ENCODE results near the gene DPEP2. TPM values are rescaled to one million over a fixed set of nuclear protein-coding genes. Genes with fewer than 3 reads are reported as not detected.

The DPEP2 gene
- total RNA-seq, 2 donors from 2014 or later: 2.2 to 2.3 TPM

DNA sequence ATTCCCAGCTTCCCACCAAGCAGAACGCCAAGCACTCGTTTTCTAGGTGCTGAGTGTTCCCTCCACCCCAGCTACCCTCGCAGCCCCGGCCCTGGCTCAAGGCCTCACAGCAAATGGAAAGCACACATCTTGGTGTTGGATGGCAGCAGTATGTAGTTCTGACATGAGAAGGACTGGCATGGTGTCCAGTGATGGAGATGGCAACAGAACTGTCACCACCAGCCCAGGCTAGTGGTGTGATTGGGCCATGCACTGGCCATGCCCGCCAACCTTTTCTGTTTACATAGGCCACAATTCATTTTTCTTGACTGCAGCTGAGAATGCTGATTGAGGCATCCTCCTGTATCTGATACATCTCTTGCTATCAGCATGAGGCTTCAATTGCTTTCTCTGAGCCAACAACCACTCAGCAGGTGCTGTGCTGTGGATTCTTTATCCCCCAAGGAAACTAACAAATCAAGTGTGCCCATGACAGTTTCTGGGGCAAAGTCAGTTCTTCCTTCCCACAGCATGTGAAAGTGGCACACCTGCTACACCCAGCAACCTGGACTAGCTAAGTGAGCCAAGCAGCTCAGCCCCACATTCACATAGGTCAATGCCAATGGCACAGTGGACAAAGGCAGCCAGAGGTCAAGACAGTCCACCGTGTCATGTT is 34.7 kb downstream of the DPEP2 start:
- Mint-ChIP-seq H3K27me3 (no peaks in the 10 kb centered on the region), H3K4me1 (ENCODE audit: low read depth in 2 of 2) (peaks cover 17 to 18% of the 10 kb centered on the region in 2 donors), H3K9me3 (no peaks in the 10 kb centered on the region), H3K36me3 (peaks cover 6% of the 10 kb centered on the region), H3K27ac (no peak overlapping the region), H3K4me3 (no peak overlapping the region)
- no peak for ATAC-seq
- no peak for DNase-seq (ENCODE audit: low spot score)

DNA sequence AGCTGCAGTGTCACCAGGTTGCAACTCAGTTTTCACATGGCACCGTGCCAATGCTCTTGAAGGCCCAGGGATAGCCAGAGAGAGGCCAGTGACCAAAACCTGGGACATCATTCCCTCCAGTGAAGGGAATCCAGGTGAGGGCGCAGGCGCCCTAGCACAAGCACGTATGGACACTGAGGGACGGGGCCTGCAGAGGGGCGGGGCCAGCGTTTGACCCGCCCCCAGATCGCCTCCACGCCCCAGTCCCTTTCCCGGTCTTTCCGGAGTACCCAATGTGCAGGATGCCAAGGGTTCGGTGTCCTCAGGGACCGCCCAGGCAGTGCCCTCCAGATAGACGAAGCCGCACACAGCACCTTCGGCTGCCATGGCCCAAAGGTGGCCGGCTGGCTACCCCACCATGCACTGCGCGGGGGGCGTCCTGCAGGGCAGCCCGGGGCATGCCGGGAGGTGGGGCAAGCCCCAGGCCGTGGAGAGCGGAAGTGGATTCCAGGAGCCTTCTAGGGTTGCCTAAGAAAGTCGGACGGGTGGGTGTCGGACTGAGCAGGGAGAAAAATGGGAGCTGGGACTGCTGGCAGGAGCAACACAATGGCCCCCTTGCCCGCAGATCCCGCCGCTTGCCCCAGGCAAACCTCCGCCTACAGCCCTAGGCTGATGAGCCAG is 35.5 kb downstream of the DPEP2 start:
- H3K4me3 Mint-ChIP-seq: no peak overlapping the region
- H3K27ac Mint-ChIP-seq: no peak overlapping the region
- peaks cover 11 to 13% of the 10 kb centered on the region in 2 donors for H3K4me1 Mint-ChIP-seq (ENCODE audit: low read depth in 2 of 2)
- H3K27me3 Mint-ChIP-seq: no peaks in the 10 kb centered on the region
- DNase-seq (ENCODE audit: low spot score): no peak
- H3K9me3 Mint-ChIP-seq: no peaks in the 10 kb centered on the region
- H3K36me3 Mint-ChIP-seq: peaks cover 6% of the 10 kb centered on the region
- ATAC-seq: no peak

DNA sequence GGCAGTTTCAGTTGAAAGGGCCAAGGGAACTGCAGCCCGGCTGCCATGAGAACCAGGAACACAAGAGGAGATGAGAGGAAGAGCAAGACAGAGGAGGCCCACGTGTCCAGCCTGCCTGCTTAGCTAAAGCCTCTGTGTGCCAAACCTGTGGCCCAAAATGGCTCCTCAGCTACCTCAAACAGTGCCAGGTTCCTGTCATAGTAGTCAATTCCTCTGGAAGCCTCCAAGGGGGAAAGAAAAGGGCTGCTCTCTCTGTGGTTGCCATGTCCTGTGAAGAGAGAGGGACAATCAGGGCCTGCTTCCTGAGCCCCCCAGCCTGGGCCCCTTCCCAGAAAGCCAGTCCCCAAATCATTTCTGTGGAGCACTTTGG is 36.0 kb downstream of the DPEP2 start:
- DNase-seq (ENCODE audit: low spot score) (no peak), ATAC-seq (no peak)
- no peak overlapping the region for H3K27ac Mint-ChIP-seq
- no peak overlapping the region for H3K4me3 Mint-ChIP-seq
- H3K27me3 Mint-ChIP-seq: no peaks in the 10 kb centered on the region
- peaks cover 11 to 13% of the 10 kb centered on the region in 2 donors for H3K4me1 Mint-ChIP-seq (ENCODE audit: low read depth in 2 of 2)
- H3K9me3 Mint-ChIP-seq: no peaks in the 10 kb centered on the region
- peaks cover 6% of the 10 kb centered on the region for H3K36me3 Mint-ChIP-seq

DNA sequence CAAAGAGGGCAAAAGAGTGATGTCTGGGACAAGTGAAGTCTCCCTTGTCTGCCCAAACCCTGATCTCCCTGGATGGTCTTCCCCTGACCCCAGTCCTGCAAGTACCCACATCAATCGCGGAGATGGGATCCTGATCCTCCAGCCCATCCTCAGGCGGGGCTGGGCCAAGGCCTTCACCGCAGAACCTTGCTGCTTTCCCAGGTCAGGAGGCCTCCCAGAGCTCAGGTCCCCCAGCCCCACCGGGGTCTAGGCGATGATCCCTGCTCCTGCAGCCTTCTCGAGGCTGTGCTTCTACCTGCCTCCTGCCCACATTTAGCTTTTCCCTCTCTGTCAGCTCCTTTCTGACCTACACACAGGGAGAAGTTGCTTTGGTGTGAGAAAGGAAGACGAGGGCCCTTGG is 37.1 kb downstream of the DPEP2 start:
- H3K36me3 Mint-ChIP-seq: peaks cover 6% of the 10 kb centered on the region
- no peak for ATAC-seq
- no peak overlapping the region for H3K4me3 Mint-ChIP-seq
- no peak for DNase-seq (ENCODE audit: low spot score)
- no peaks in the 10 kb centered on the region for H3K27me3 Mint-ChIP-seq
- no peak overlapping the region for H3K27ac Mint-ChIP-seq
- peaks cover 3 to 6% of the 10 kb centered on the region in 2 donors for H3K4me1 Mint-ChIP-seq (ENCODE audit: low read depth in 2 of 2)
- H3K9me3 Mint-ChIP-seq: no peaks in the 10 kb centered on the region

DNA sequence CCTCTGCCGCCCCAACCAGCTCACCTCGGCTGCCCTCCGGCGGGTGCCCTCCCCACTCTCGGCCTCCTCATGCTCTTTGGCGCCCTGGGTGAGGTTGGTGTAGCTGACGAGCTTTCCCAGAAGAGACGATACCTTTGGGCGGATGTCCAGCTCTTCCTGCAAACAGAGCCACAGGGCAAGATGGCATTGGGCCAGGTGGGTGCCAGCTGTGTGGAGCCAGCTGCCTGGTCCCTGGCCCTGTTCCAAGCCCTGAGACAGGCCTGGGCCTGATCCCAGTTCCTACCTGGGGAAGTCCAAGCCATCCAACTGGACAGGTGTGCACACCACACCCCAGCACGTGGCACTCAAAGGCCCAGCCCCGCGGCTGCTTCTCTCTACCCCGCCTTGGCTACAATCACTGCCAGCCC is 37.7 kb downstream of the DPEP2 start:
- Mint-ChIP-seq H3K36me3 (peaks cover 6% of the 10 kb centered on the region), H3K9me3 (no peaks in the 10 kb centered on the region), H3K4me3 (no peak overlapping the region), H3K27me3 (no peaks in the 10 kb centered on the region), H3K27ac (no peak overlapping the region), H3K4me1 (ENCODE audit: low read depth in 2 of 2) (peaks cover 0 to 3% of the 10 kb centered on the region in 2 donors)
- DNase-seq (ENCODE audit: low spot score) (no peak), ATAC-seq (no peak)

DNA sequence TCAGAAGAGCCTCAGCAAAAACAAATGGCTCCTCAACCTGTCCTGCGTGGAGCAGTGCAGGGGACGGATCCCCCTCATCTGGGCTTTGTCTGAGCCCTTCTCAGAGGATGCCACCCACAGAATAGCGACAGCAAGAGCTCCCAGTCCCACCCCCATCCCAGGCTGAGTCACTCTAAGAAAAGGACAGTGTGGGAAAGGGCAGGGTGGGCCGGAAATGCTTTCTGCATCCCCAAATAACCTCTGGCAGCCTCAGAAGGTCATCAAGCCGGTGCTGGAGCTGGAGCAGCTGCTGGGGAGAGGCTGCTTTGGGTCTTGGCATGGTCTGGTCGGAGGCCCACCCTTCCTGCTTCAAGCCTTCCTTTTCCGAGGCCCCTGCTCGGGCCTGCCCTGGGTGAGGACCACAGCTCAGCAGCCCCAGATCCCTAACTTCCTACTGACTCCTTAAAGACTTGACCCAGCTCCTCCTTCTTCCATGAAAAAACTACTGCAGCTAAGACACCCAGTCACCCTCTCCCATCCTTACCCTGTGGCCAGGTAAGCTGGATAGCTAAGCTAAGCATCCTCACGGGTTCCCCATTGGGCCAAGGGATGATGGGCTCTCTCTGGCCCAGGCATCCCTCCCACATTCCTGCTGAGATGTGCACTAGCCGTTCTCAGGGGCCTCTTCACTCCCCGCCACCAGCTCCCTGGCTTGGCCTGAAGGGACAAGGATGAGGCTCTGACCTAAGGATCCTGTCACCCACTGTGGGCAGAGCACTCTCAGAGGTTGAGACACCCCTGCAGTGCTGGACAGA is 39.6 kb downstream of the DPEP2 start:
- H3K27me3 Mint-ChIP-seq: no peaks in the 10 kb centered on the region
- no peak overlapping the region for H3K27ac Mint-ChIP-seq
- H3K9me3 Mint-ChIP-seq: no peaks in the 10 kb centered on the region
- ATAC-seq (no peak), DNase-seq (ENCODE audit: low spot score) (no peak)
- peaks cover 6% of the 10 kb centered on the region for H3K36me3 Mint-ChIP-seq
- peaks cover 0 to 3% of the 10 kb centered on the region in 2 donors for H3K4me1 Mint-ChIP-seq (ENCODE audit: low read depth in 2 of 2)
- no peak overlapping the region for H3K4me3 Mint-ChIP-seq

DNA sequence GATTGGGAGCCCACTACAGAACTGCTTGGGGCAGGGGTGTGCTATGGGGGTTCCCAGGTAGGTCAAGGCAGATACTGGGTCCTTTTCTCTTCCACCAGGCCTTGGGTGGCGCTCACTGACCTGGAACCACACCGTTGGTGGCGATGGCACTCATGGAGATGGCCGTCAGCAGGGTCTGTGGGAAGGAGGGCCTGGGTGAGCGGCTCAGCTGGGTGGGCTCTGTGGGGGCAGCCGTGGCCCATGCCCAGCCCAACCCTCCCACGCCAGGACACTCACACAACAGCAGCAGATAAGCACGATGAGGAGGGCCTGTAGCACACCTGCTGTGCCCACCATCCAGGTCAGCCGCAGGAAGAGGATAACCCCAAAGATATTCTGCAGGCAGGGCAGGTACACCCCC is 41.7 kb downstream of the DPEP2 start:
- ATAC-seq (peak in 1 of 2 donors; percentile 11), DNase-seq (ENCODE audit: low spot score) (no peak)
- H3K27ac Mint-ChIP-seq: no peak overlapping the region
- no peaks in the 10 kb centered on the region for H3K9me3 Mint-ChIP-seq
- peaks cover 2% of the 10 kb centered on the region for H3K36me3 Mint-ChIP-seq
- H3K4me3 Mint-ChIP-seq: no peak overlapping the region
- no peaks in the 10 kb centered on the region for H3K27me3 Mint-ChIP-seq
- no peaks in the 10 kb centered on the region for H3K4me1 Mint-ChIP-seq (ENCODE audit: low read depth in 2 of 2)

DNA sequence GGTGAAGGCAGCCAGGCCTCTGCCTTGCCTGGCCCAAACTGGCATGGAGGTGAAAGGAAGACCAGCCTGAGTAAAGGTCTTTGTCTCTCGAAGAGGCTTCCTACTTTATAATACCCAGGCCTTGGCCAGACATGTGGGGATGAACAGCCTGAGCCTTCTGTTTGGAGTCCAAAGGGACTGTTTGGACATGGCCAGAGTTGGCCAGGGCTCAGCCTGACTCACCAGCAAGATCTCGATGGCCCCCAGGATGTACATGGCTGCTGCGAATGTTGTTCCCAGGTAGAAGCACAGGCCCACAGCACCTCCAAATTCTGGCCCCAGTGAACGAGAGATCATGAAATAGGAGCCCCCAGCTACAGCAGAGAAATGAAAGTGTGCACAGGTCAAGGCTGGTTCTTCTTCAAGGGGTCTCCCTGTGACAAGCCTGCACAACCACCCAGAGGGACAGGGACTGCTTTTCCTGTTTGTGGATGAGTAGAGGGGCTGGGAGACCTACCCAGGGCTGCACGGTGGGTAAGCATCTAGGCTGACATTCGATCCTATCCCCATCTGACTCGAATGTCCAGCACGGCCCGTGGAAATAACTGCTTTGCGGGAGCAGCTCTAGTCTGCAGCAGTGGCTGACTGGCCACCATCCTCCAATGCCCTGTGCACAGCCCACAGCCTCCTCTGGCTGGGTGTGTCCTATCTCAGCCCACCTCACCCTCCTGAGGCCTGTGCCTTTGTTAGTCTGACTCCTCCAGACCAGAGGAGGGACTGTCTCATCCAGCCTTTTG is 44.7 kb downstream of the DPEP2 start:
- H3K27me3 Mint-ChIP-seq: no peaks in the 10 kb centered on the region

DNA sequence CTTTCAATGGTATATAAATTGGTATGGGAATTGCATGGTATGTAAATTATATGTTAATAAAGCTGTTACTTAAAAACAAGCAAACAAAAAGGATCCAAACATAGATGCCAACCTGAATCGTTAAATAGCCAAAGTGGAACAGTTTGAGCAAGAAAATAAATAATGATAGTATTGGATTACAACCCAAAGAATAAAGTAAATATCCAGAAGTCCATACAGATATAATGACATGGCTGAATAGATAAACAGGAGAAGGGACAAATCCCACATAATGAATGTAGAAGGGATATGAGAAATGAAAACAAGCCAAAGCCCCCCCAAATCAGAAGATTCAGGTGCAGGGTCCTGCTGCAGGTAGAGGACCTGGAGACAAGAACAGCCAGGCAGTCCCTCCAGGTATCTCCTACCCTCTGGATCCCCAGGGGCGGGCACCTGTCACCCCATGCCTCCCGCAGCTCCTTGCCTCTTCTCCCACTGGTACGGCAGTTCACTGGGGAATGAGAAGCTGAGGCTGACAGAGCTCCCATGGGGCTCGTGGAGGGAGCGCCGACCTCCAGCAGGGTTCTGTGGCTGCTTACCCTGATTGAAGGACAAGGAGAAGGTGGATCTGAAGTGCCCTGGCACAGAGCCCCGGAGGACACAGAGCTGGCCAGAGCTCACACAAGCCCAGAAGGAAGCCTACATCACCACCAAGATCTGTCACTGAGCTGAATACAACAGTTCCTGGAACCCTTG is 45.5 kb downstream of the DPEP2 start:
- H3K4me1 Mint-ChIP-seq (ENCODE audit: low read depth in 2 of 2): peaks cover 0 to 5% of the 10 kb centered on the region in 2 donors

More for the DNA sequence above, 44.7 kb downstream of the DPEP2 start:
- H3K36me3 Mint-ChIP-seq: no peaks in the 10 kb centered on the region
- H3K4me1 Mint-ChIP-seq (ENCODE audit: low read depth in 2 of 2): peaks cover 0 to 5% of the 10 kb centered on the region in 2 donors
- no peaks in the 10 kb centered on the region for H3K9me3 Mint-ChIP-seq
- H3K4me3 Mint-ChIP-seq: no peak overlapping the region
- DNase-seq (ENCODE audit: low spot score) (no peak), ATAC-seq (no peak)
- H3K27ac Mint-ChIP-seq: no peak overlapping the region

DNA sequence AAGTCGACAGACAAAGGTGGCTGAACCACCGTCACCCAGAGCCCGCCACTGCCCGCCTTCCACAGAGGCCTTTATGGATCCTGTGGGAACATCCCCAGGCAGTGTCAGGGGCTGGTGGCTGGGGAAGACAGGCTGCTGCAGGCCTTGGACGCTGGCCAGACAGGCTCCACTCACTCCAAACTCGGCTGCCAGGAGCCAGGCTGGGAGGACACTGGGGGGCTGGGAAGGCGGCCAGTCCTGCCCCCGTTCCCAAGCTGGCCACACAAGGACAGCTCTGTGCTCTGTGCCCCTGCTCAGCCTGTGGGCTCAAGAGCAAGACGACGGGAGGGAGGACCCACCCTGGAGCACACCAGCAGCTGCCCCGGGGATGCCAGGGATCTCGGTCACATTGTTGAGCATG is 47.8 kb downstream of the DPEP2 start:
- Mint-ChIP-seq H3K4me1 (ENCODE audit: low read depth in 2 of 2) (peaks cover 0 to 8% of the 10 kb centered on the region in 2 donors), H3K36me3 (no peaks in the 10 kb centered on the region), H3K27ac (no peak overlapping the region), H3K4me3 (no peak overlapping the region), H3K27me3 (no peaks in the 10 kb centered on the region), H3K9me3 (no peaks in the 10 kb centered on the region)
- DNase-seq (ENCODE audit: low spot score): no peak
- ATAC-seq: no peak

More for the DNA sequence above, 45.5 kb downstream of the DPEP2 start:
- H3K27ac Mint-ChIP-seq: no peak overlapping the region
- H3K4me3 Mint-ChIP-seq: no peak overlapping the region
- H3K9me3 Mint-ChIP-seq: no peaks in the 10 kb centered on the region
- no peaks in the 10 kb centered on the region for H3K36me3 Mint-ChIP-seq
- no peak for DNase-seq (ENCODE audit: low spot score)
- no peak for ATAC-seq
- no peaks in the 10 kb centered on the region for H3K27me3 Mint-ChIP-seq

DNA sequence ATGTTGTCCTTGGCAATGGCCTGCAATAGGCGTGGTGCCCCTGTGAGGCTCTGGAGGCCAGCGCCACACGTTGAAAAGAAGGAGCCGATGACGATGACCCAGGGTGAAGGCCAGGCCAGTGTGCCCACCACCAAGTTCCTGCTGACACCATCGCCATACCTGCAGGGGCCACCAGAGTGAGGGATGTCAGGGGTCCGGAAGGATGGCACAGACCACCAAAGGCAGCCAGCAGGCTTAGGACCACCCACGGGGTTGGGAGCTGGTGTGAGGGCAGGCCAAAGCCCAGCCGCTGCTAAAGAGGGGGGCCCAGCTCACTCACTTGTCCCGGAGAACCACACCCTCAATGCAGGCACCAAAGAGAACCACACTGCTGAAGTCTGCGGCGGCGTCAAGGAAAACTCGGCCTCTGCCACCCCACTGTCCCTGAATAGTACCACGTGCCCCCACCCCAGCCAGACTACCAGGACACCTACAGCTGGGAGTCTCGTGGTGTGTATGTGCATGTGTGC is 48.9 kb downstream of the DPEP2 start:
- Mint-ChIP-seq H3K27me3 (no peaks in the 10 kb centered on the region), H3K4me1 (ENCODE audit: low read depth in 2 of 2) (peaks cover 0 to 8% of the 10 kb centered on the region in 2 donors), H3K4me3 (no peak overlapping the region), H3K9me3 (no peaks in the 10 kb centered on the region), H3K36me3 (no peaks in the 10 kb centered on the region), H3K27ac (no peak overlapping the region)
- no peak for ATAC-seq
- no peak for DNase-seq (ENCODE audit: low spot score)

DNA sequence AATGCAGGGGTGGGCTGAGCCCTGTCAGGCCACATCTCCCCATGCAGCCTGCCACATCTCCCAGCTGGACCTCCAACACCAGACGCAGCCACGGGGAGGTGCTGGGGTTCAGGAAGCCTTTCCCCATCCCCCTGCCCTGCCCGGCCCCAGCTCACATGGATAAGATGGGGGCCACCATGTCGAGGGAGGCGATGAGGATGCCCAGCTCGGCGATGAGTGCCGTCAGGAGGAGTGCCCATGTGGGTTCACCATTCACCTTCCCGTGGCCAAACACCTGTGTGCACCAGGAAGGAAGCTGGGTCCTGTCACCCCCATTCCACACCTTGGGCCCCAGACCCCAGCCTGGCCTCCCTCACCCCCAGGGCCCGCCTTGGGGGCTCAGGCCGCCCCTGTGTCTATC is 49.6 kb downstream of the DPEP2 start:
- peaks cover 0 to 8% of the 10 kb centered on the region in 2 donors for H3K4me1 Mint-ChIP-seq (ENCODE audit: low read depth in 2 of 2)

DNA sequence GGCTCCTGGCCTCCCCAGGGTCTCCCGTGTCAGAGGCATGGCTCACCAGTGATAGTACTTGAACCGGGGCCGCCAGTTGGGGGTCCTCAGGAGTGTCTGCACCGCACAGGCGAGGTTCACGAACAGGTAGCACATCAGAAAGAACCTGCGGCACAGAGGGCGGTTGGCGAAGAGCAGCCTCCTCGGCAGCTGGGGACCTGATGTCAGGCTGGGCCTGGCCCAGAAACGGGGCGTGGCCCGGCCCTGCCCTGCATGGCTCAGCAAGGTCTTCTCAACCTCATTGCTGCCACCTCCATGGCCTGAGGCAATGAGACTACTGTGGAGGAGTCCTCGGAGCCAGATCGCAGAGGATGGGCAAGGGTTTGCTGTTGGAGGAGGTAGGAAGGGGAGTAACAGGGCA is 51.3 kb downstream of the DPEP2 start:
- no peaks in the 10 kb centered on the region for H3K27me3 Mint-ChIP-seq
- H3K4me1 Mint-ChIP-seq (ENCODE audit: low read depth in 2 of 2): peaks cover 0 to 8% of the 10 kb centered on the region in 2 donors
- no peak overlapping the region for H3K4me3 Mint-ChIP-seq
- ATAC-seq: no peak
- no peaks in the 10 kb centered on the region for H3K9me3 Mint-ChIP-seq
- DNase-seq (ENCODE audit: low spot score): no peak
- H3K27ac Mint-ChIP-seq: peak overlapping the region in 1 of 2 donors; percentile 35
- H3K36me3 Mint-ChIP-seq: no peaks in the 10 kb centered on the region

More for the DNA sequence above, 49.6 kb downstream of the DPEP2 start:
- Mint-ChIP-seq H3K27ac (no peak overlapping the region), H3K9me3 (no peaks in the 10 kb centered on the region), H3K36me3 (no peaks in the 10 kb centered on the region), H3K27me3 (no peaks in the 10 kb centered on the region), H3K4me3 (no peak overlapping the region)
- ATAC-seq (no peak), DNase-seq (ENCODE audit: low spot score) (no peak)
